ENCODE measurements around the gene NPFFR2.

GRCh38 chr4:72022553-72022952 lies 9.2 kb upstream of the NPFFR2 start:
- TF ChIP-seq CCAR2 (IDR thresholded peaks at IDR 0.05; ENCODE audit: low read depth, low read length) (no peak), POLR2AphosphoS5 (IDR thresholded peaks at IDR 0.05; ENCODE audit: control insufficient read depth, insufficient read depth, low read depth, low read length) (no peak), TCF7L2 (IDR thresholded peaks at IDR 0.05; ENCODE audit: low read depth, low read length) (no peak), USF1 (CRISPR knock-in tag; IDR thresholded peaks at IDR 0.05) (no peak), MYC (IDR thresholded peaks at IDR 0.05; ENCODE audit: low read depth, low read length) (no peak), MYC (CRISPR knock-in tag; IDR thresholded peaks at IDR 0.05; ENCODE audit: borderline replicate concordance, low read depth) (no peak), TCF15 (CRISPR knock-in tag; IDR thresholded peaks at IDR 0.05) (no peak), CBFB (CRISPR knock-in tag; IDR thresholded peaks at IDR 0.05) (no peak), CTCF (IDR thresholded peaks at IDR 0.05 in 2 of 3, conservative IDR thresholded peaks at IDR 0.05 in 1 of 3; ENCODE audit: insufficient read depth in 2 of 3, low read depth in 1 of 3, low read length in 3 of 3) (no peak), EZH2 (IDR thresholded peaks at IDR 0.05; ENCODE audit: borderline replicate concordance, low read depth, low read length) (no peak), SP2 (IDR thresholded peaks at IDR 0.05; ENCODE audit: extremely low read depth, low read depth, low read length, poor library complexity, severe bottlenecking) (no peak), ETV5 (CRISPR knock-in tag; IDR thresholded peaks at IDR 0.05; ENCODE audit: low read depth) (no peak), SMC3 (conservative IDR thresholded peaks at IDR 0.05; ENCODE audit: insufficient read depth, low read depth, low read length) (no peak), HCFC1 (IDR thresholded peaks at IDR 0.05; ENCODE audit: low read depth, low read length) (no peak)
